ENCODE measurements around the gene UBASH3A. TPM values are rescaled to one million over a fixed set of nuclear protein-coding genes. Genes with fewer than 3 reads are reported as not detected.

The UBASH3A gene
- polyA plus RNA-seq, 1 of the 3 experiments (the other 2 are of a cell fraction), result not detected

- Histone ChIP-seq H3K4me3 (ENCODE audit: low read depth in 2 of 2, low read length in 1 of 2) (no peak overlapping the region), H3K36me3 (replicated peaks in 1 of 2; ENCODE audit: control insufficient read depth in 1 of 2, insufficient read depth in 2 of 2, low read length in 1 of 2) (no peaks in the 10 kb centered on the region), H3K4me1 (ENCODE audit: control insufficient read depth in 1 of 2, insufficient read depth in 2 of 2, low read depth in 1 of 2, low read length in 1 of 2) (no peaks in the 10 kb centered on the region), H3K9me2 (no peaks in the 10 kb centered on the region), H3K79me2 (ENCODE audit: insufficient read depth) (no peaks in the 10 kb centered on the region), H3K4me2 (no peak overlapping the region), H3K27ac (ENCODE audit: low read depth in 2 of 2, low read length in 1 of 2) (no peak overlapping the region), H4K20me1 (ENCODE audit: insufficient read depth) (no peaks in the 10 kb centered on the region), H3K9me3 (no peaks in the 10 kb centered on the region), H3F3A (replicated peaks; ENCODE audit: insufficient read depth) (no peaks in the 10 kb centered on the region), H3K27me3 (ENCODE audit: insufficient read depth) (no peaks in the 10 kb centered on the region), H3K9ac (no peak overlapping the region), H2AFZ (ENCODE audit: low read depth) (no peak overlapping the region)
- POLR2A ChIA-PET, result no interaction called here
- no peak for DNase-seq
- CTCF ChIA-PET, result no interaction called here
- WGBS (ENCODE audit: low lambda C conversion rate), result 8% methylated on average over 4 of the region's 6 CpGs
- TF ChIP-seq USF1 (IDR thresholded peaks at IDR 0.05; ENCODE audit: borderline replicate concordance, low read depth) (no peak), SIN3A (IDR thresholded peaks at IDR 0.05; ENCODE audit: borderline replicate concordance, low read depth, low read length) (no peak), EZH2phosphoT487 (IDR thresholded peaks at IDR 0.05; ENCODE audit: borderline replicate concordance, low read depth) (no peak), ELF1 (IDR thresholded peaks at IDR 0.05) (no peak), FOSL2 (IDR thresholded peaks at IDR 0.05; ENCODE audit: borderline replicate concordance, low read depth) (no peak), USF2 (IDR thresholded peaks at IDR 0.05; ENCODE audit: borderline replicate concordance, low read depth, low read length) (no peak), NFIC (IDR thresholded peaks at IDR 0.05; ENCODE audit: borderline replicate concordance) (no peak), CHD2 (IDR thresholded peaks at IDR 0.05; ENCODE audit: low read length, partially characterized antibody) (no peak), GATA2 (CRISPR knock-in tag; IDR thresholded peaks at IDR 0.05) (no peak), NRF1 (IDR thresholded peaks at IDR 0.05; ENCODE audit: low read depth, low read length) (no peak), JUND (IDR thresholded peaks at IDR 0.05) (no peak), GABPA (IDR thresholded peaks at IDR 0.05; ENCODE audit: low read depth) (no peak), MEF2A (IDR thresholded peaks at IDR 0.05; ENCODE audit: borderline replicate concordance, low read depth) (no peak), FOXM1 (IDR thresholded peaks at IDR 0.05; ENCODE audit: low read depth) (no peak), FOXJ3 (CRISPR knock-in tag; IDR thresholded peaks at IDR 0.05) (no peak), POLR2AphosphoS5 (IDR thresholded peaks at IDR 0.05; ENCODE audit: low read depth, low read length) (no peak), MAX (IDR thresholded peaks at IDR 0.05; ENCODE audit: low read depth) (no peak), RCOR1 (IDR thresholded peaks at IDR 0.05; ENCODE audit: low read length) (no peak), CTCF (IDR thresholded peaks at IDR 0.05) (no peak)
Measured at GRCh38 chr21:42382915-42383314, 20.8 kb upstream of the UBASH3A start.
